Measurements from ENCODE around the gene FGFR4. TPM values are rescaled to one million over a fixed set of nuclear protein-coding genes. Genes with fewer than 3 reads are reported as not detected.

The FGFR4 gene
- total RNA-seq, 1 donor from 2014 or later, result 34.1 TPM

GRCh38 chr5:177142098-177142611, 55.4 kb downstream of the FGFR4 start:
- Mint-ChIP-seq H3K36me3 (peaks cover 37% of the 10 kb centered on the region), H3K9me3 (no peaks in the 10 kb centered on the region), H3K27ac (no peak overlapping the region), H3K4me3 (no peak overlapping the region), H3K4me1 (ENCODE audit: unreplicated experiment) (peaks cover 22% of the 10 kb centered on the region), H3K27me3 (no peaks in the 10 kb centered on the region)
- DNase-seq (ENCODE audit: extremely low spot score, unreplicated experiment), result no peak
- TF ChIP-seq CTCF (conservative IDR thresholded peaks at IDR 0.05), result no peak

- H3K36me3 Mint-ChIP-seq, result peaks cover 34% of the 10 kb centered on the region
- no peak for DNase-seq (ENCODE audit: extremely low spot score, unreplicated experiment)
- peaks cover 22% of the 10 kb centered on the region for H3K4me1 Mint-ChIP-seq (ENCODE audit: unreplicated experiment)
- H3K9me3 Mint-ChIP-seq, result no peaks in the 10 kb centered on the region
- TF ChIP-seq CTCF (conservative IDR thresholded peaks at IDR 0.05), result no peak
- H3K27me3 Mint-ChIP-seq, result no peaks in the 10 kb centered on the region
- H3K4me3 Mint-ChIP-seq, result no peak overlapping the region
- no peak overlapping the region for H3K27ac Mint-ChIP-seq
Measured at GRCh38 chr5:177142778-177143177, 56.1 kb downstream of the FGFR4 start.

GRCh38 chr5:177146891-177147638, 60.4 kb downstream of the FGFR4 start:
- Mint-ChIP-seq H3K9me3 (no peaks in the 10 kb centered on the region), H3K4me1 (ENCODE audit: unreplicated experiment) (peaks cover 8% of the 10 kb centered on the region), H3K27me3 (no peaks in the 10 kb centered on the region), H3K4me3 (no peak overlapping the region), H3K27ac (peak overlapping the region; percentile 75), H3K36me3 (peaks cover 13% of the 10 kb centered on the region)
- no peak for TF ChIP-seq CTCF (conservative IDR thresholded peaks at IDR 0.05)
- DNase-seq (ENCODE audit: extremely low spot score, unreplicated experiment), result no peak

Other genes with a start within 250 kb of the FGFR4 start
- 0.77 TPM in 1 of 2 replicates, not detected in the other for gene HK3, start 187.6 kb upstream of the FGFR4 start, total RNA-seq (ENCODE audit: low replicate concordance)
- 30.7 and 39.1 TPM in 2 replicates for gene UIMC1, start 80.1 kb upstream of the FGFR4 start, total RNA-seq (ENCODE audit: low replicate concordance)
- gene ZNF346, start 64.2 kb upstream of the FGFR4 start, total RNA-seq (ENCODE audit: low replicate concordance), result 20.2 and 31.0 TPM in 2 replicates
- 99.6 and 115 TPM in 2 replicates for gene NSD1, start 46.9 kb downstream of the FGFR4 start, total RNA-seq (ENCODE audit: low replicate concordance)
- gene RAB24, start 216.8 kb downstream of the FGFR4 start, total RNA-seq (ENCODE audit: low replicate concordance), result 42.6 and 46.2 TPM in 2 replicates
- 126 and 163 TPM in 2 replicates for gene PRELID1, start 216.9 kb downstream of the FGFR4 start, total RNA-seq (ENCODE audit: low replicate concordance)
- 10.2 and 29.5 TPM in 2 replicates for gene MXD3, start 225.0 kb downstream of the FGFR4 start, total RNA-seq (ENCODE audit: low replicate concordance)